Uterus (tissue), 4 donors: Measurements from ENCODE around the gene CRABP2. TPM values are rescaled to one million over a fixed set of nuclear protein-coding genes. Genes with fewer than 3 reads are reported as not detected.
A peak's percentile ranks its signal among the peaks of the same experiment; 100 is the strongest.

Source experiments
- DNase-seq, 2 donors: peaks; one replicate each; pipeline ENCODE4 v3.0.0-alpha.2; 2019 to 2020
- H3K27ac ChIP-seq, 2 donors: fragments of 200-600 bp; sonication (generic); 1 replicate in 1 of 2; 2 replicates in 1 of 2; pipeline ENCODE4 v1.5.1; 2016 to 2018
- H3K27me3 ChIP-seq, 2 donors: fragments of 200-600 bp; sonication (generic); one replicate each; pipeline ENCODE4 v1.5.1; 2018 to 2019; ENCODE audit warnings: control low read depth in 1 of 2
- H3K36me3 ChIP-seq, 2 donors: fragments of 200-600 bp; sonication (generic); one replicate each; pipeline ENCODE4 v1.5.1; 2019; ENCODE audit warnings: control low read depth in 1 of 2
- H3K4me1 ChIP-seq, 2 donors: fragments of 200-600 bp; sonication (generic); one replicate each; pipeline ENCODE4 v1.5.1; 2018 to 2019; ENCODE audit warnings: control low read depth in 1 of 2
- H3K4me3 ChIP-seq, 2 donors: fragments of 200-600 bp; sonication (generic); 1 replicate in 1 of 2; 2 replicates in 1 of 2; pipeline ENCODE4 v1.5.1; 2018 to 2019; ENCODE audit warnings: mild to moderate bottlenecking in 1 of 2
- H3K9me3 ChIP-seq, 2 donors: fragments of 200-600 bp; sonication (generic); one replicate each; pipeline ENCODE4 v1.5.1; 2019; ENCODE audit warnings: control low read depth in 1 of 2
- POLR2A ChIP-seq, 2 donors: fragments of 450-650 bp; IDR thresholded peaks; one replicate each; pipeline ENCODE4 v1.6.1; 2016; ENCODE audit warnings: antibody characterized with exemption in 2 of 2, mild to moderate bottlenecking in 1 of 2, moderate library complexity in 1 of 2
- intact Hi-C: fragments of 100-400 bp; cut with DNase I; formaldehyde crosslinking; loops from one replicate; pipeline ENCODE4 v1.15.1; 2023; ENCODE audit warnings: low total_unique reads
- total RNA-seq, 4 donors: library from RNA; depleted of rRNA in 3 of 4; stranded (reverse); fragments of >200 nt in 3 of 4; gene quantifications; one replicate each; pipeline versions ENCODE4 v1.1.0 to v1.2.4, GENCODE V29; 2014 to 2023
- TF ChIP-seq, protein P1 (sequence below), 4 experiments: fragments of 200-600 bp in 2 of 4; fragments of 450-650 bp in 2 of 4; sonication (generic) in 2 of 4; IDR thresholded peaks; one replicate each; pipeline ENCODE4 v1.5.1; 2016 to 2019; ENCODE audit warnings: antibody characterized with exemption in 4 of 4, mild to moderate bottlenecking in 2 of 4, moderate library complexity in 1 of 4
- donor health status: DM: yes; HTN: yes; CAD: no.

The CRABP2 gene
- total RNA-seq, 4 donors from 2014 or later: 11.0 to 71.5 (median 14.3) TPM; not detected in 1

- DNase-seq: no peak
- no peaks in the 10 kb centered on the region for H3K27me3 ChIP-seq
- intact Hi-C loops: no loop called here
- no peaks in the 10 kb centered on the region for H3K36me3 ChIP-seq
- no peaks in the 10 kb centered on the region for H3K9me3 ChIP-seq
- TF ChIP-seq, protein P1, sequence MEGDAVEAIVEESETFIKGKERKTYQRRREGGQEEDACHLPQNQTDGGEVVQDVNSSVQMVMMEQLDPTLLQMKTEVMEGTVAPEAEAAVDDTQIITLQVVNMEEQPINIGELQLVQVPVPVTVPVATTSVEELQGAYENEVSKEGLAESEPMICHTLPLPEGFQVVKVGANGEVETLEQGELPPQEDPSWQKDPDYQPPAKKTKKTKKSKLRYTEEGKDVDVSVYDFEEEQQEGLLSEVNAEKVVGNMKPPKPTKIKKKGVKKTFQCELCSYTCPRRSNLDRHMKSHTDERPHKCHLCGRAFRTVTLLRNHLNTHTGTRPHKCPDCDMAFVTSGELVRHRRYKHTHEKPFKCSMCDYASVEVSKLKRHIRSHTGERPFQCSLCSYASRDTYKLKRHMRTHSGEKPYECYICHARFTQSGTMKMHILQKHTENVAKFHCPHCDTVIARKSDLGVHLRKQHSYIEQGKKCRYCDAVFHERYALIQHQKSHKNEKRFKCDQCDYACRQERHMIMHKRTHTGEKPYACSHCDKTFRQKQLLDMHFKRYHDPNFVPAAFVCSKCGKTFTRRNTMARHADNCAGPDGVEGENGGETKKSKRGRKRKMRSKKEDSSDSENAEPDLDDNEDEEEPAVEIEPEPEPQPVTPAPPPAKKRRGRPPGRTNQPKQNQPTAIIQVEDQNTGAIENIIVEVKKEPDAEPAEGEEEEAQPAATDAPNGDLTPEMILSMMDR (IDR thresholded peaks at IDR 0.05): no peak
- TF ChIP-seq POLR2A (IDR thresholded peaks at IDR 0.05): no peak
- H3K27ac ChIP-seq: peak overlapping the region; percentile 87 to 89
- H3K4me1 ChIP-seq: peaks cover 9 to 31% of the 10 kb centered on the region in 2 donors
- H3K4me3 ChIP-seq: no peak overlapping the region
Measured at GRCh38 chr1:156667968-156668709, 37.2 kb downstream of the CRABP2 start.

DNA sequence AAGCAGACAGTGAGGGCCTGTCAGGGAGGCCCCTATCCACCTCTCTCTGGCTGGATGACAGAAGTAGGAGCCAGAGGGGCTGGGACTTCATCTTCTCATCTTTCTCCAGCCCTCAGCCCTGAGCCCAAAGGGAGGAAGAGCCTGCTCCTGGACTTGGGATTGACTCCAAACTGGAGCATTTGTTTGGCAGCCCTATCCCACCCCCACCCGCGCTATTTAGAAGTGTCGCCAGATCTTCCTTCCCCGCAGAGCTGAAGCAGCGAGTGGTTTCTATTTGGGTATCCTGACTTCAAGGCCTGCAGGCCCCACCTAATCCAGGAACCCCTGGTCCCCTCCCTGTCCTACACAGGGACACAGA lies 37.8 kb downstream of the CRABP2 start:
- Histone ChIP-seq H3K9me3 (no peaks in the 10 kb centered on the region), H3K4me3 (no peak overlapping the region), H3K4me1 (peaks cover 9 to 35% of the 10 kb centered on the region in 2 donors), H3K27ac (peak overlapping the region; percentile 87 to 89), H3K36me3 (no peaks in the 10 kb centered on the region), H3K27me3 (no peaks in the 10 kb centered on the region)
- peak; percentile 68 to 77 for DNase-seq
- intact Hi-C loops: no loop called here
- TF ChIP-seq, protein P1 (IDR thresholded peaks at IDR 0.05): no peak
- no peak for TF ChIP-seq POLR2A (IDR thresholded peaks at IDR 0.05)

DNA sequence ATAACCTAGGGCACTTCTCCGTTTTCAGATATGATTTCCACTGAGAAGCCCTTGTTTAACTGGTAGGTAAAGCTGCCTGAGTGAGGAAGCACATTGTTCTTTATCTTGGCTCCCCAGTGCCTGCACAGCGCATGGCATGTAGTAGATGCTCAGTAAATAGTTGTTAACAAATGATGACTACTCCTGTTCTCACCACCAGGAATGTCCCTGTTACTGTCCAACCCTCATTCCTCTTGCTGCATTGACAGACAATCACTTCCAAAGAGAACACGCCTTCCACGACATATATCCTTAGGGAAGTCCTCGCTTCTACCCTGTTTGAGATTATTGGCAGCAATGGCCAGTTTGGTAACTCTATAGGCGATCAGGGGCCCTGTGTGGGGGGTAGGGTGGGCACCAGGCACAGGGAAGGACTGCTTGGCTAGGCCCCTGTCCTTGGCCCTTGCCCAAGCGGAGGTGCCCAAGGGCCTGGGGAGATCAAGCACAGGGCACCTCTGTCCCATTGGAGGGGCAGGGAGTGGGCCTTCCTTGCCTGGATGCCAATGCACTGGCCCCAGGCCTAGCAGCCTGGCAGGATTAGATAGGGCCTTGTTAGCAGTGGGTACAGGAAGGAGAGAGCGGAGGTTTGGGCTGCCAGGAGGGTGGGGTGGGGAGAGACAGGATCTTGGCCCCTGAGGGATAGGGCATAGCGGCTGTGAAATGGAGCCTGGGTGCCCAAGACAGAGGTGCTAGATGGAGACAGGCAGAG lies 38.3 kb downstream of the CRABP2 start:
- Histone ChIP-seq H3K36me3 (no peaks in the 10 kb centered on the region), H3K27ac (peak overlapping the region; percentile 87 to 89), H3K27me3 (no peaks in the 10 kb centered on the region), H3K4me1 (peaks cover 9 to 38% of the 10 kb centered on the region in 2 donors), H3K4me3 (no peak overlapping the region), H3K9me3 (no peaks in the 10 kb centered on the region)
- intact Hi-C loops: no loop called here
- no peak for TF ChIP-seq POLR2A (IDR thresholded peaks at IDR 0.05)
- TF ChIP-seq, protein P1 (IDR thresholded peaks at IDR 0.05): no peak
- DNase-seq: peak in 1 of 2 donors; percentile 43

- no peaks in the 10 kb centered on the region for H3K27me3 ChIP-seq
- no peaks in the 10 kb centered on the region for H3K9me3 ChIP-seq
- H3K4me3 ChIP-seq: no peak overlapping the region
- no peaks in the 10 kb centered on the region for H3K36me3 ChIP-seq
- intact Hi-C loops: no loop called here
- H3K4me1 ChIP-seq: peaks cover 13 to 44% of the 10 kb centered on the region in 2 donors
- no peak for TF ChIP-seq POLR2A (IDR thresholded peaks at IDR 0.05)
- TF ChIP-seq, protein P1 (IDR thresholded peaks at IDR 0.05): no peak
- DNase-seq: no peak
- peak overlapping the region; percentile 87 to 89 for H3K27ac ChIP-seq
Measured at GRCh38 chr1:156665539-156665938, 39.8 kb downstream of the CRABP2 start.
